Right cardiac atrium (tissue), 5 donors: ENCODE measurements around the gene LTBP2. TPM values are rescaled to one million over a fixed set of nuclear protein-coding genes. Genes with fewer than 3 reads are reported as not detected.
"Not testable (repeated sequence)": the region's sequence is repeated elsewhere in the genome, so short reads cannot be mapped to it uniquely, and the experiment has no call there.

Experiments
- ATAC-seq, 2 donors: fragments of 200-7000 bp; cut with Tn5 transposase; one replicate each; pipeline versions ENCODE4 v1.8.0 to v1.9.1; 2020; ENCODE audit warnings: moderate library complexity in 2 of 2, mild to moderate bottlenecking in 1 of 2
- DNase-seq, 3 donors: peaks; one replicate each; pipeline ENCODE4 v3.0.0-alpha.2; 2020
- H3K27ac ChIP-seq: one replicate; pipeline ENCODE4 v1.5.1; 2013; ENCODE audit warnings: mild to moderate bottlenecking, low read length, control low read depth, moderate library complexity
- H3K27me3 ChIP-seq: one replicate; pipeline ENCODE4 v1.6.1; 2013; ENCODE audit not compliant: control insufficient read depth, insufficient read depth
- H3K4me1 ChIP-seq: one replicate; pipeline ENCODE4 v1.6.1; 2013; ENCODE audit warnings: low read length; ENCODE audit not compliant: control insufficient read depth, insufficient read depth
- H3K4me3 ChIP-seq: one replicate; pipeline ENCODE4 v1.5.1; 2013; ENCODE audit warnings: low read length, control low read depth
- H3K9me3 ChIP-seq: one replicate; pipeline ENCODE4 v1.6.1; 2013; ENCODE audit warnings: low read length; ENCODE audit not compliant: control insufficient read depth
- WGBS: extraction: QIAGEN DNeasy Blood & Tissue Kit; methylation state at CpG from one replicate; pipeline ENCODE4 v1.1.7; 2013; 5-methylcytosine and 5-hydroxymethylcytosine counted together
- intact Hi-C, 4 donors: fragments of 100-400 bp; cut with DNase I; formaldehyde crosslinking; loops; one replicate each; pipeline versions ENCODE4 v1.11.0 to v1.14.0; 2022 to 2023
- polyA plus RNA-seq: library from polyadenylated mRNA; stranded (reverse); fragments of 200-250 nt; gene quantifications from one replicate; pipeline ENCODE4 v1.2.3, GENCODE V29; 2013
- total RNA-seq, 4 donors: library from RNA; stranded (reverse); fragmentation: NEBNext Ultra II Directional; extraction: Animal tissue kit (Norgen Biotek cat#: 25700); gene quantifications; one replicate each; pipeline ENCODE4 v1.2.1, GENCODE V29; 2021
- donor health status: healthy with polysubstance abuse.
- donor health status: DM: no; HTN: yes; CAD: no.
- donor health status: DM: no; HTN: no; CAD: no.
- donor health status: DM: no; HTN: yes; CAD: no; lungs with severe emphysema.
- donor health status: DM: yes; HTN: yes; CAD: no.

The LTBP2 gene
- total and polyA plus RNA-seq, 5 donors, result 3.4 to 46.0 (median 22.0) TPM

GRCh38 chr14:74548881-74549280 lies 63.2 kb downstream of the LTBP2 start:
- ATAC-seq (peak; percentile 69 to 70), DNase-seq (peak; percentile 89 to 92 (median 92))
- Histone ChIP-seq H3K27ac (no peak overlapping the region), H3K9me3 (no peaks in the 10 kb centered on the region), H3K27me3 (no peaks in the 10 kb centered on the region), H3K4me3 (no peak overlapping the region), H3K4me1 (no peaks in the 10 kb centered on the region)
- intact Hi-C loops, result loop anchor here in 1 of 4 donors (10.0 kb wide), 1 partner anchor 56 kb away; no protein-coding TSS in a partner anchor
- 40% methylated on average over 3 of the region's 3 CpGs for WGBS

GRCh38 chr14:74547331-74547927 lies 64.6 kb downstream of the LTBP2 start:
- Histone ChIP-seq H3K4me1 (no peaks in the 10 kb centered on the region), H3K27me3 (no peaks in the 10 kb centered on the region), H3K27ac (no peak overlapping the region), H3K4me3 (no peak overlapping the region), H3K9me3 (no peaks in the 10 kb centered on the region)
- intact Hi-C loops, result loop anchor here in 1 of 4 donors (10.0 kb wide), 1 partner anchor 57 kb away; no protein-coding TSS in a partner anchor
- ATAC-seq, result no peak
- 95% methylated on average over 5 of the region's 5 CpGs for WGBS
- peak in 1 of 3 donors; percentile 29 for DNase-seq

- DNase-seq (no peak), ATAC-seq (no peak)
- 70% methylated on average over 11 of the region's 11 CpGs for WGBS
- Histone ChIP-seq H3K4me3 (no peak overlapping the region), H3K9me3 (no peaks in the 10 kb centered on the region), H3K27me3 (no peaks in the 10 kb centered on the region), H3K27ac (no peak overlapping the region), H3K4me1 (no peaks in the 10 kb centered on the region)
- intact Hi-C loops, result loop anchor here in 1 of 4 donors (10.0 kb wide), 1 partner anchor 58 kb away; no protein-coding TSS in a partner anchor
Measured at GRCh38 chr14:74546416-74546815, 65.6 kb downstream of the LTBP2 start.

- no peaks in the 10 kb centered on the region for H3K27me3 ChIP-seq
- no peaks in the 10 kb centered on the region for H3K4me1 ChIP-seq
- no peak for ATAC-seq
- no peak overlapping the region for H3K4me3 ChIP-seq
- DNase-seq, result no peak
- WGBS, result 83% methylated on average over 4 of the region's 4 CpGs
- intact Hi-C loops, result loop anchor here in 1 of 4 donors (10.0 kb wide), 1 partner anchor 59 kb away; no protein-coding TSS in a partner anchor
- no peak overlapping the region for H3K27ac ChIP-seq
- no peaks in the 10 kb centered on the region for H3K9me3 ChIP-seq
Measured at GRCh38 chr14:74545386-74545785, 66.7 kb downstream of the LTBP2 start.

GRCh38 chr14:74543771-74544438 lies 68.1 kb downstream of the LTBP2 start:
- no peak for ATAC-seq
- no peaks in the 10 kb centered on the region for H3K9me3 ChIP-seq
- no peaks in the 10 kb centered on the region for H3K27me3 ChIP-seq
- DNase-seq, result no peak
- 93% methylated on average over 5 of the region's 5 CpGs for whole genome bisulfite sequencing
- H3K4me3 ChIP-seq, result no peak overlapping the region
- no peaks in the 10 kb centered on the region for H3K4me1 ChIP-seq
- intact Hi-C loops, result loop anchor here in 1 of 4 donors (10.0 kb wide), 1 partner anchor 61 kb away; no protein-coding TSS in a partner anchor
- no peak overlapping the region for H3K27ac ChIP-seq

GRCh38 chr14:74542056-74542685 lies 69.9 kb downstream of the LTBP2 start:
- peak in 1 of 2 donors; percentile 14 for ATAC-seq
- H3K4me3 ChIP-seq, result no peak overlapping the region
- DNase-seq, result no peak
- intact Hi-C loops, result loop anchor here in 1 of 4 donors (10.0 kb wide), 1 partner anchor 63 kb away; no protein-coding TSS in a partner anchor
- no peak overlapping the region for H3K27ac ChIP-seq
- H3K4me1 ChIP-seq, result no peaks in the 10 kb centered on the region
- WGBS, result 85% methylated on average over 10 of the region's 10 CpGs
- no peaks in the 10 kb centered on the region for H3K27me3 ChIP-seq
- H3K9me3 ChIP-seq, result no peaks in the 10 kb centered on the region

- ATAC-seq, result no peak
- no peak overlapping the region for H3K27ac ChIP-seq
- intact Hi-C loops, result loop anchor here in 1 of 4 donors (10.0 kb wide), 1 partner anchor 64 kb away; no protein-coding TSS in a partner anchor
- no peaks in the 10 kb centered on the region for H3K27me3 ChIP-seq
- H3K9me3 ChIP-seq, result no peaks in the 10 kb centered on the region
- WGBS, result 87% methylated on average over 3 of the region's 3 CpGs
- no peaks in the 10 kb centered on the region for H3K4me1 ChIP-seq
- DNase-seq, result no peak
- H3K4me3 ChIP-seq, result no peak overlapping the region
Measured at GRCh38 chr14:74541225-74541624, 70.8 kb downstream of the LTBP2 start.

- H3K4me1 ChIP-seq, result no peaks in the 10 kb centered on the region
- intact Hi-C loops, result no loop called here
- ATAC-seq (no peak), DNase-seq (no peak)
- H3K27ac ChIP-seq, result no peak overlapping the region
- H3K27me3 ChIP-seq, result no peaks in the 10 kb centered on the region
- H3K4me3 ChIP-seq, result no peak overlapping the region
- 68% methylated on average over 4 of the region's 4 CpGs for WGBS
- H3K9me3 ChIP-seq, result no peaks in the 10 kb centered on the region
Measured at GRCh38 chr14:74539503-74539902, 72.5 kb downstream of the LTBP2 start.

- WGBS, result 83% methylated on average over 11 of the region's 11 CpGs
- Histone ChIP-seq H3K9me3 (no peaks in the 10 kb centered on the region), H3K27ac (no peak overlapping the region), H3K4me3 (no peak overlapping the region), H3K4me1 (no peaks in the 10 kb centered on the region), H3K27me3 (no peaks in the 10 kb centered on the region)
- no peak for DNase-seq
- intact Hi-C loops, result no loop called here
- peak in 1 of 2 donors; percentile 37 for ATAC-seq
Measured at GRCh38 chr14:74538411-74539391, 73.3 kb downstream of the LTBP2 start.

GRCh38 chr14:74536336-74536735 lies 75.7 kb downstream of the LTBP2 start:
- H3K9me3 ChIP-seq, DNase-seq, ATAC-seq, H3K27me3 ChIP-seq, H3K4me1 ChIP-seq, intact Hi-C loops, H3K4me3 ChIP-seq, H3K27ac ChIP-seq: not testable (repeated sequence)
- WGBS, result 93% methylated on average over 3 of the region's 3 CpGs
